Keratinocyte (primary cell): Measurements from ENCODE around the gene BNC1.

Source experiments
- EZH2 ChIP-seq: IDR thresholded peaks from one replicate; pipeline ENCODE4 v1.6.1; 2012; ENCODE audit warnings: inconsistent platforms, mild to moderate bottlenecking, low read length, moderate library complexity
- TF ChIP-seq, protein P1 (sequence below), 3 experiments: IDR thresholded peaks in 1 of 3; conservative IDR thresholded peaks in 1 of 3; optimal IDR thresholded peaks in 1 of 3; 2 replicates in 2 of 3; 3 replicates in 1 of 3; pipeline versions ENCODE3 to v1.5.1; 2011; ENCODE audit warnings: low read length in 3 of 3, mild to moderate bottlenecking in 3 of 3, moderate library complexity in 2 of 3, control low read depth in 1 of 3, inconsistent platforms in 1 of 3; ENCODE audit not compliant: insufficient read depth in 2 of 3; ENCODE audit errors: extremely low read depth in 1 of 3

DNA sequence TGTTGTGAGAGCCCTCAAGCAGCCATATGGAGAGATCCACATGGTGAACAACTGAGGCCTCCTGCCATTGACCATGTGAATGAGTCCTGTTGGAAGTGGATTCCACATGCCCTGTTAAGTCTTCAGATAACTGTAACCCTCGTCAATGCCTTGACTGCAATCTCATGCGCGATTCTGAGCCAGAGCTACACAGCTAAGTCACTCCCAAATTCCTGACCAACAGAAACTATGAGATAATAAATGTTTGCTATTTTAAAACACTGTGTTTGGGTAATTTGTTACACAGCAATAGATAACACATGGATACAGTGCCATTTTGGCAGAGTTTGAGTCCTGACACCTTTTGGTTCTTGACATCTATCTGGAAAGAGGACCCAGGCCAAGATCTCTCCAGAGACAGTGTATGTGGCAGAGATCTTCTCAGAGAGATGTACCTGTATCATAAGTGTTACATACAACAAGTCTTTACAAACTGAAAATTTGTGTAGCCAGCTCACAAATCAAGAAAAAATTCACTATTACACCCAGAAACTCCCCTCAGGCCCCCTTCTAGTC, 34.5 kb upstream of the BNC1 start:
- TF ChIP-seq, protein P1, sequence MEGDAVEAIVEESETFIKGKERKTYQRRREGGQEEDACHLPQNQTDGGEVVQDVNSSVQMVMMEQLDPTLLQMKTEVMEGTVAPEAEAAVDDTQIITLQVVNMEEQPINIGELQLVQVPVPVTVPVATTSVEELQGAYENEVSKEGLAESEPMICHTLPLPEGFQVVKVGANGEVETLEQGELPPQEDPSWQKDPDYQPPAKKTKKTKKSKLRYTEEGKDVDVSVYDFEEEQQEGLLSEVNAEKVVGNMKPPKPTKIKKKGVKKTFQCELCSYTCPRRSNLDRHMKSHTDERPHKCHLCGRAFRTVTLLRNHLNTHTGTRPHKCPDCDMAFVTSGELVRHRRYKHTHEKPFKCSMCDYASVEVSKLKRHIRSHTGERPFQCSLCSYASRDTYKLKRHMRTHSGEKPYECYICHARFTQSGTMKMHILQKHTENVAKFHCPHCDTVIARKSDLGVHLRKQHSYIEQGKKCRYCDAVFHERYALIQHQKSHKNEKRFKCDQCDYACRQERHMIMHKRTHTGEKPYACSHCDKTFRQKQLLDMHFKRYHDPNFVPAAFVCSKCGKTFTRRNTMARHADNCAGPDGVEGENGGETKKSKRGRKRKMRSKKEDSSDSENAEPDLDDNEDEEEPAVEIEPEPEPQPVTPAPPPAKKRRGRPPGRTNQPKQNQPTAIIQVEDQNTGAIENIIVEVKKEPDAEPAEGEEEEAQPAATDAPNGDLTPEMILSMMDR (optimal IDR thresholded peaks at IDR 0.05 in 1 of 3, IDR thresholded peaks at IDR 0.05 in 1 of 3, conservative IDR thresholded peaks at IDR 0.05 in 1 of 3; ENCODE audit: extremely low read depth in 1 of 3, insufficient read depth in 2 of 3, low read length in 3 of 3): no peak
- TF ChIP-seq EZH2: no peak
